H9 (cell line): ENCODE measurements around the gene GXYLT2. TPM values are rescaled to one million over a fixed set of nuclear protein-coding genes. Genes with fewer than 3 reads are reported as not detected.

Source experiments
- DNase-seq: peaks from one replicate; pipeline ENCODE4 v3.0.0-alpha.2; 2017
- H2AFZ ChIP-seq: one replicate; pipeline ENCODE4 v1.6.1; 2013; ENCODE audit warnings: mild to moderate bottlenecking, low read length, control low read depth, moderate library complexity
- H2AK5ac ChIP-seq: 2 replicates; pipeline ENCODE4 v1.6.1; 2013; ENCODE audit warnings: low read length, control low read depth, mixed read lengths; ENCODE audit not compliant: insufficient read length
- H2BK120ac ChIP-seq: one replicate; pipeline ENCODE4 v1.6.1; 2013; ENCODE audit warnings: low read depth, mild to moderate bottlenecking, low read length, control low read depth, inconsistent platforms; ENCODE audit not compliant: poor library complexity, severe bottlenecking
- H2BK12ac ChIP-seq: 2 replicates; pipeline ENCODE4 v1.6.1; 2013; ENCODE audit warnings: low read length, control low read depth, mixed read lengths, low read depth; ENCODE audit not compliant: insufficient read length
- H2BK15ac ChIP-seq: 2 replicates; pipeline ENCODE4 v1.6.1; 2013; ENCODE audit warnings: low read depth, low read length, control low read depth
- H2BK20ac ChIP-seq: one replicate; pipeline ENCODE4 v1.6.1; 2013; ENCODE audit warnings: low read depth, mild to moderate bottlenecking, low read length, control low read depth, inconsistent platforms; ENCODE audit not compliant: poor library complexity, severe bottlenecking
- H2BK5ac ChIP-seq: 2 replicates; pipeline ENCODE4 v1.6.1; 2013; ENCODE audit warnings: low read length, control low read depth, mixed read lengths; ENCODE audit not compliant: insufficient read length
- H3K14ac ChIP-seq: 2 replicates; pipeline ENCODE4 v1.6.1; 2013; ENCODE audit warnings: low read length, control low read depth; ENCODE audit not compliant: insufficient read depth
- H3K18ac ChIP-seq: 2 replicates; pipeline ENCODE4 v1.6.1; 2013; ENCODE audit warnings: low read depth, mild to moderate bottlenecking, mixed read lengths, low read length, control low read depth; ENCODE audit not compliant: insufficient read length
- H3K23ac ChIP-seq: 2 replicates; pipeline ENCODE4 v1.6.1; 2013; ENCODE audit warnings: low read length, control low read depth, mixed read lengths, low read depth; ENCODE audit not compliant: insufficient read length
- H3K23me2 ChIP-seq: 2 replicates; pipeline ENCODE4 v1.6.1; 2013; ENCODE audit warnings: low read depth, mild to moderate bottlenecking, mixed read lengths, low read length, control low read depth; ENCODE audit not compliant: insufficient read length, poor library complexity, severe bottlenecking
- H3K27ac ChIP-seq: 2 replicates; pipeline ENCODE4 v1.5.1; 2013; ENCODE audit warnings: low read length, control low read depth, mixed read lengths, low read depth; ENCODE audit not compliant: insufficient read length
- H3K27me3 ChIP-seq: 2 replicates; pipeline ENCODE4 v1.6.1; 2013; ENCODE audit warnings: low read length, control low read depth, inconsistent platforms; ENCODE audit not compliant: insufficient read depth
- H3K4ac ChIP-seq: 2 replicates; pipeline ENCODE4 v1.6.1; 2013; ENCODE audit warnings: low read depth, mild to moderate bottlenecking, control low read depth, inconsistent platforms, low read length, moderate library complexity
- H3K4me1 ChIP-seq: 2 replicates; pipeline ENCODE4 v1.6.1; 2013; ENCODE audit warnings: low read length, control low read depth, inconsistent platforms; ENCODE audit not compliant: insufficient read depth
- H3K4me2 ChIP-seq: 2 replicates; pipeline ENCODE4 v1.6.1; 2013; ENCODE audit warnings: low read length, control low read depth, mixed read lengths; ENCODE audit not compliant: insufficient read length, insufficient read depth
- H3K56ac ChIP-seq: 2 replicates; pipeline ENCODE4 v1.6.1; 2013; ENCODE audit warnings: low read depth, mild to moderate bottlenecking, mixed read lengths, low read length, control low read depth; ENCODE audit not compliant: insufficient read length
- H3K79me1 ChIP-seq: 2 replicates; pipeline ENCODE4 v1.6.1; 2013; ENCODE audit warnings: low read depth, mild to moderate bottlenecking, moderate library complexity, low read length, control low read depth, inconsistent platforms; ENCODE audit not compliant: insufficient read depth, poor library complexity, severe bottlenecking
- H3K79me2 ChIP-seq: 2 replicates; pipeline ENCODE4 v1.6.1; 2013; ENCODE audit warnings: low read length, control low read depth, inconsistent platforms; ENCODE audit not compliant: insufficient read depth
- H3K9ac ChIP-seq: 2 replicates; pipeline ENCODE4 v1.6.1; 2013; ENCODE audit warnings: low read length, control low read depth, mixed read lengths; ENCODE audit not compliant: insufficient read length; ENCODE audit errors: extremely low read depth
- H3K9me3 ChIP-seq: one replicate; pipeline ENCODE4 v1.6.1; 2013; ENCODE audit warnings: low read depth, low read length, inconsistent platforms; ENCODE audit not compliant: control insufficient read depth
- H3T11ph ChIP-seq: one replicate; pipeline ENCODE4 v1.6.1; 2013; ENCODE audit warnings: mild to moderate bottlenecking, low read length, control low read depth, inconsistent platforms
- H4K20me1 ChIP-seq: one replicate; pipeline ENCODE4 v1.6.1; 2013; ENCODE audit not compliant: control insufficient read depth, insufficient read length, insufficient read depth
- H4K5ac ChIP-seq: 2 replicates; pipeline ENCODE4 v1.6.1; 2013; ENCODE audit warnings: low read depth, mild to moderate bottlenecking, mixed read lengths, low read length, control low read depth; ENCODE audit not compliant: insufficient read length
- H4K8ac ChIP-seq: replicated peaks from 2 replicates; pipeline ENCODE4 v1.6.1; 2013; ENCODE audit warnings: low read length, control low read depth, mixed read lengths, low read depth; ENCODE audit not compliant: insufficient read length
- H4K91ac ChIP-seq: 2 replicates; pipeline ENCODE4 v1.6.1; 2013; ENCODE audit warnings: low read depth, mild to moderate bottlenecking, moderate library complexity, mixed read lengths, low read length, control low read depth; ENCODE audit not compliant: insufficient read length
- H3K27ac Mint-ChIP-seq, 3 experiments: 2 replicates in 2 of 3; 3 replicates in 1 of 3; pipeline ENCODE4 v1.8.0; 2020 to 2021; ENCODE audit warnings: mixed read lengths in 3 of 3, mild to moderate bottlenecking in 1 of 3, moderate library complexity in 1 of 3
- H3K27me3 Mint-ChIP-seq: 2 replicates; pipeline ENCODE4 v1.8.0; 2021; ENCODE audit warnings: low read depth, mild to moderate bottlenecking, moderate library complexity, mixed read lengths
- H3K36me3 Mint-ChIP-seq, 3 experiments: 2 replicates in 2 of 3; 3 replicates in 1 of 3; pipeline ENCODE4 v1.8.0; 2020 to 2021; ENCODE audit warnings: low read depth in 3 of 3, mixed read lengths in 3 of 3; ENCODE audit not compliant: insufficient read depth in 1 of 3
- H3K4me1 Mint-ChIP-seq, 2 experiments: 2 replicates each; pipeline ENCODE4 v1.8.0; 2020; ENCODE audit warnings: mixed read lengths in 2 of 2
- H3K4me3 Mint-ChIP-seq, 2 experiments: 2 replicates in 1 of 2; 3 replicates in 1 of 2; pipeline ENCODE4 v1.8.0; 2020 to 2021; ENCODE audit warnings: mild to moderate bottlenecking in 2 of 2, mixed read lengths in 2 of 2, moderate library complexity in 1 of 2
- H3K9me3 Mint-ChIP-seq, 2 experiments: 2 replicates in 1 of 2; 3 replicates in 1 of 2; pipeline ENCODE4 v1.8.0; 2020; ENCODE audit warnings: mild to moderate bottlenecking in 2 of 2, mixed read lengths in 2 of 2, moderate library complexity in 1 of 2
- CTCF ChIP-seq: fragments of 200-600 bp; sonication (generic); conservative IDR thresholded peaks from 3 replicates; pipeline ENCODE4 v1.8.0; 2021; ENCODE audit warnings: antibody characterized with exemption, mild to moderate bottlenecking
- WGBS: extraction: QIAGEN DNeasy Blood & Tissue Kit; methylation state at CpG from one replicate; pipeline ENCODE4 v1.1.7; 2013; ENCODE audit warnings: missing lambda C conversion rate, low lambda C conversion rate, mixed read lengths; ENCODE audit not compliant: insufficient read length; ENCODE audit errors: extremely low coverage; 5-methylcytosine and 5-hydroxymethylcytosine counted together
- total RNA-seq: library from RNA; stranded (reverse); gene quantifications from 2 replicates; pipeline ENCODE4 v1.2.1, GENCODE V29; 2021

Gene GXYLT2
- total RNA-seq, 1 experiment from 2014 or later = 2.0 TPM

GRCh38 chr3:72919520-72919919 is 31.7 kb downstream of the GXYLT2 start:
- Histone ChIP-seq H3T11ph (no peak overlapping the region), H3K23ac (no peak overlapping the region), H2BK20ac (no peak overlapping the region), H3K79me2 (no peaks in the 10 kb centered on the region), H3K27ac (no peak overlapping the region), H3K23me2 (no peaks in the 10 kb centered on the region), H4K8ac (no peak overlapping the region), H3K9ac (no peak overlapping the region), H2BK12ac (no peak overlapping the region), H3K18ac (no peak overlapping the region), H3K56ac (no peak overlapping the region), H3K9me3 (no peaks in the 10 kb centered on the region), H3K4me1 (no peaks in the 10 kb centered on the region), H3K4ac (no peak overlapping the region), H2BK15ac (no peak overlapping the region), H4K91ac (no peak overlapping the region), H3K4me2 (no peak overlapping the region), H3K79me1 (no peaks in the 10 kb centered on the region), H4K20me1 (no peaks in the 10 kb centered on the region), H2BK5ac (no peak overlapping the region), H2BK120ac (no peak overlapping the region), H2AFZ (no peak overlapping the region), H2AK5ac (no peak overlapping the region), H4K5ac (no peak overlapping the region), H3K14ac (no peak overlapping the region), H3K27me3 (no peaks in the 10 kb centered on the region)
- Mint-ChIP-seq H3K9me3 (no peaks in the 10 kb centered on the region), H3K27ac (no peak overlapping the region), H3K4me1 (no peaks in the 10 kb centered on the region), H3K4me3 (no peak overlapping the region), H3K27me3 (no peaks in the 10 kb centered on the region), H3K36me3 (no peaks in the 10 kb centered on the region)
- no CpG with 5 or more reads among the region's 8 CpGs for WGBS
- no peak for DNase-seq
- TF ChIP-seq CTCF = no peak
